SU-DHL-6 (cell line): ENCODE data around the gene VAPA.

Experiments
- H2AFZ ChIP-seq: fragments of 200-600 bp; sonication (generic); 2 replicates; pipeline ENCODE4 v1.6.1; 2014; ENCODE audit warnings: low read depth, mild to moderate bottlenecking, moderate library complexity, mixed read lengths, antibody characterized with exemption, low read length; ENCODE audit not compliant: severe bottlenecking
- H3F3A ChIP-seq: fragments of 200-600 bp; shearing (Covaris generic); 2 replicates; pipeline ENCODE4 v1.6.0; 2016; ENCODE audit warnings: antibody characterized with exemption, mild to moderate bottlenecking; ENCODE audit not compliant: insufficient read depth
- H3K27ac ChIP-seq: fragments of 200-600 bp; sonication (generic); 2 replicates; pipeline ENCODE4 v1.5.1; 2016; ENCODE audit warnings: low read depth, mild to moderate bottlenecking, low read length, moderate library complexity, mixed read lengths
- H3K27me3 ChIP-seq: fragments of 200-600 bp; sonication (generic), shearing (Covaris generic); 2 replicates; pipeline ENCODE4 v1.6.0; 2014; ENCODE audit warnings: mild to moderate bottlenecking, low read length
- H3K36me3 ChIP-seq: fragments of 200-600 bp; sonication (generic); 2 replicates; pipeline ENCODE4 v1.6.1; 2014; ENCODE audit warnings: mild to moderate bottlenecking, low read length, mixed read lengths
- H3K4me2 ChIP-seq: fragments of 300-600, 200-600 bp; shearing (Covaris generic), sonication (generic); 2 replicates; pipeline ENCODE4 v1.6.0; 2014; ENCODE audit warnings: low read length, low read depth, mild to moderate bottlenecking; ENCODE audit not compliant: poor library complexity, severe bottlenecking
- H3K4me3 ChIP-seq: fragments of 200-600 bp; sonication (generic); 2 replicates; pipeline ENCODE4 v1.5.1; 2014; ENCODE audit warnings: antibody characterized with exemption, low read length, mild to moderate bottlenecking, mixed read lengths; ENCODE audit not compliant: insufficient read depth, poor library complexity, severe bottlenecking
- H3K79me2 ChIP-seq: fragments of 200-600 bp; sonication (generic); 2 replicates; pipeline ENCODE4 v1.6.1; 2014; ENCODE audit warnings: mild to moderate bottlenecking, low read length, moderate library complexity; ENCODE audit not compliant: insufficient read depth
- H3K9ac ChIP-seq: fragments of 200-600 bp; sonication (generic); 2 replicates; pipeline ENCODE4 v1.7.0; 2014; ENCODE audit warnings: mild to moderate bottlenecking, low read length
- H3K9me2 ChIP-seq: fragments of 200-600 bp; sonication (generic); replicated peaks from 2 replicates; pipeline ENCODE4 v1.6.1; 2014; ENCODE audit warnings: low read length; ENCODE audit not compliant: insufficient read depth
- H3K9me3 ChIP-seq: fragments of 200-600 bp; sonication (generic); 2 replicates; pipeline ENCODE4 v1.6.1; 2014; ENCODE audit warnings: low read length, mixed read lengths; ENCODE audit not compliant: insufficient read depth
- H4K20me1 ChIP-seq: fragments of 200-600 bp; sonication (generic); 2 replicates; pipeline ENCODE4 v1.6.1; 2014; ENCODE audit warnings: low read depth, mild to moderate bottlenecking, antibody characterized with exemption, low read length, moderate library complexity, mixed read lengths
- CTCF ChIP-seq: fragments of 200-600 bp; sonication (generic); IDR thresholded peaks from one replicate; pipeline ENCODE4 v1.5.1; 2017; ENCODE audit warnings: antibody characterized with exemption, mild to moderate bottlenecking, low read length, moderate library complexity; ENCODE audit not compliant: insufficient read depth, poor library complexity, severe bottlenecking
- EZH2phosphoT487 ChIP-seq: fragments of 200-600 bp; sonication (generic), shearing (Covaris generic); conservative IDR thresholded peaks from 2 replicates; pipeline ENCODE4 v1.6.1; 2018; ENCODE audit warnings: mild to moderate bottlenecking, antibody characterized with exemption, low read length, moderate library complexity, mixed read lengths

The VAPA gene

GRCh38 chr18:9973470-9973869, 59.7 kb downstream of the VAPA start:
- Histone ChIP-seq H3K79me2 (no peaks in the 10 kb centered on the region), H3K9ac (no peak overlapping the region), H3K36me3 (no peaks in the 10 kb centered on the region), H3K4me3 (no peak overlapping the region), H3K9me3 (no peaks in the 10 kb centered on the region), H3K9me2 (no peaks in the 10 kb centered on the region), H3K27me3 (no peaks in the 10 kb centered on the region), H2AFZ (no peak overlapping the region), H4K20me1 (no peaks in the 10 kb centered on the region), H3F3A (no peaks in the 10 kb centered on the region), H3K4me2 (no peak overlapping the region), H3K27ac (no peak overlapping the region)
- TF ChIP-seq EZH2phosphoT487 (no peak), CTCF (no peak)

DNA sequence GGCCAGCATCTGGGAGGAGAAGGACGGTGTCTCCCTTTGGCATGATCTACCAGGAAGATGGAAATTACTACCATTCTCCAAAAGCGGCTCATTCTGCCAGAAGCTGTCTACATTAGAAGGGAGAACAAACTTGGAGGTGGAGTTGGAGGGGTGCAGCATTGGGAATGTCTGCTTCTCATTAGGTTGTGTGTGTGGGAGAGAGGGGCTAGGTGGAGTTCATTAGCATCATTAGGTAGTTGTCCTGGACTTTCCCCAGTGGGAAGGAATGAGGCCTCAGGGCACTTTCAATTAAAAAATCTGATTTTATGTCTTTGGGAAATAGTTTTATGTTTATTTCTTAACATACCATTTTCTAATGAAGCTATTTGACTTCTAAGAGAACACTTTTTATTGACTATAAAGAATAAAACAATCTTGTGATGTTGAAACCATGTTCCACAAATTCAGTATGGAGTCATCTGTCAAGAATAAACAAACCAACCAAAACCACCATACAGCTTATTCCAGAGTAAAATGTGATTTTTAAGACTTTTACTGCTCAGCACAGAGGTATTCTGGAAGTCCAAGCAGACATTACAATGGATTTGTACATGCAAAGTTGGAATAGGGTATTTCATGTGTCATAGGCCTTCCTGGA, 60.6 kb downstream of the VAPA start:
- no peaks in the 10 kb centered on the region for H3K79me2 ChIP-seq
- no peak overlapping the region for H3K4me3 ChIP-seq
- TF ChIP-seq CTCF (no peak), EZH2phosphoT487 (no peak)
- H3F3A ChIP-seq, result no peaks in the 10 kb centered on the region
- no peak overlapping the region for H3K27ac ChIP-seq
- no peaks in the 10 kb centered on the region for H4K20me1 ChIP-seq
- no peaks in the 10 kb centered on the region for H3K9me3 ChIP-seq
- H3K9ac ChIP-seq, result no peak overlapping the region
- H3K4me2 ChIP-seq, result no peak overlapping the region
- H3K27me3 ChIP-seq, result no peaks in the 10 kb centered on the region
- H3K36me3 ChIP-seq, result no peaks in the 10 kb centered on the region
- H2AFZ ChIP-seq, result no peak overlapping the region
- H3K9me2 ChIP-seq, result no peaks in the 10 kb centered on the region

GRCh38 chr18:9975658-9976057, 61.8 kb downstream of the VAPA start:
- no peak overlapping the region for H3K4me2 ChIP-seq
- no peaks in the 10 kb centered on the region for H3K36me3 ChIP-seq
- H3K27me3 ChIP-seq, result no peaks in the 10 kb centered on the region
- H3K9me2 ChIP-seq, result no peaks in the 10 kb centered on the region
- H3K4me3 ChIP-seq, result no peak overlapping the region
- no peak overlapping the region for H3K27ac ChIP-seq
- no peak for TF ChIP-seq CTCF
- TF ChIP-seq EZH2phosphoT487, result no peak
- no peaks in the 10 kb centered on the region for H3K9me3 ChIP-seq
- no peaks in the 10 kb centered on the region for H4K20me1 ChIP-seq
- no peak overlapping the region for H3K9ac ChIP-seq
- H2AFZ ChIP-seq, result no peak overlapping the region
- no peaks in the 10 kb centered on the region for H3K79me2 ChIP-seq
- H3F3A ChIP-seq, result no peaks in the 10 kb centered on the region
